WTC11 (cell line): ENCODE measurements around the gene CCNF. TPM values are rescaled to one million over a fixed set of nuclear protein-coding genes. Genes with fewer than 3 reads are reported as not detected.

Experiments used
- ATAC-seq: fragments of 200-7000 bp; cut with Tn5 transposase; 2 replicates; pipeline ENCODE4 v1.10.0; 2021; ENCODE audit warnings: mild to moderate bottlenecking, moderate library complexity
- CTCF ChIA-PET: fragments of 300-600 bp; sonication (Branson Sonifier 250); formaldehyde crosslinking; loops from one replicate; lab custom pipeline; 2021; ENCODE audit warnings: antibody characterized with exemption; lab: Charles Lee
- POLR2A ChIA-PET: fragments of 350-600 bp; sonication (Branson Sonifier 250); formaldehyde crosslinking; loops from one replicate; lab custom pipeline; 2021; ENCODE audit warnings: antibody characterized with exemption; lab: Charles Lee
- DNase-seq: peaks from one replicate; pipeline ENCODE4 v3.0.0; 2021; ENCODE audit warnings: low spot score
- H3K27ac Mint-ChIP-seq: 2 replicates; pipeline ENCODE4 v1.8.0; 2021; ENCODE audit warnings: mixed read lengths
- H3K27me3 Mint-ChIP-seq: 2 replicates; pipeline ENCODE4 v1.8.0; 2021; ENCODE audit warnings: low read depth, mild to moderate bottlenecking, moderate library complexity, mixed read lengths
- H3K36me3 Mint-ChIP-seq: 2 replicates; pipeline ENCODE4 v1.8.0; 2021; ENCODE audit warnings: mixed read lengths
- H3K4me1 Mint-ChIP-seq: 2 replicates; pipeline ENCODE4 v1.8.0; 2022; ENCODE audit warnings: mixed read lengths
- H3K4me3 Mint-ChIP-seq: 2 replicates; pipeline ENCODE4 v1.8.0; 2021; ENCODE audit warnings: mild to moderate bottlenecking, moderate library complexity, mixed read lengths
- H3K9me3 Mint-ChIP-seq: 2 replicates; pipeline ENCODE4 v1.8.0; 2021; ENCODE audit warnings: mixed read lengths
- CREB1 ChIP-seq: sonication (generic); formaldehyde crosslinking; IDR thresholded peaks from 2 replicates; pipeline ENCODE4 v1.8.0; 2023; ENCODE audit warnings: mild to moderate bottlenecking, missing genetic modification reagents
- CREM ChIP-seq: sonication (generic); formaldehyde crosslinking; IDR thresholded peaks from 2 replicates; pipeline ENCODE4 v1.8.1; 2022; ENCODE audit warnings: mild to moderate bottlenecking, missing genetic modification reagents, moderate library complexity
- GRHL2 ChIP-seq: fragments of 250-450 bp; sonication (Bioruptor Pico); IDR thresholded peaks from 2 replicates; pipeline ENCODE4 v1.8.0; 2022; ENCODE audit warnings: mild to moderate bottlenecking, moderate library complexity; ENCODE audit not compliant: insufficient replicate concordance, severe bottlenecking
- RORB ChIP-seq: fragments of 250-450 bp; sonication (Bioruptor Pico); IDR thresholded peaks from 2 replicates; pipeline ENCODE4 v1.9.0; 2021; ENCODE audit warnings: mild to moderate bottlenecking
- SMAD4 ChIP-seq: sonication (generic); formaldehyde crosslinking; IDR thresholded peaks from 2 replicates; pipeline ENCODE4 v1.8.0; 2022; ENCODE audit warnings: mild to moderate bottlenecking, missing genetic modification reagents
- SOX15 ChIP-seq: fragments of 250-450 bp; sonication (Bioruptor Pico); IDR thresholded peaks from 2 replicates; pipeline ENCODE4 v1.9.0; 2021; ENCODE audit warnings: mild to moderate bottlenecking
- TP53 ChIP-seq: sonication (generic); formaldehyde crosslinking; IDR thresholded peaks from 2 replicates; pipeline ENCODE4 v1.8.1; 2023; ENCODE audit warnings: mild to moderate bottlenecking, missing genetic modification reagents
- ZBTB21 ChIP-seq: sonication (generic); formaldehyde crosslinking; IDR thresholded peaks from 2 replicates; pipeline ENCODE4 v1.8.1; 2023; ENCODE audit warnings: mild to moderate bottlenecking, missing genetic modification reagents, borderline replicate concordance
- ZNF416 ChIP-seq: fragments of 250-450 bp; sonication (Bioruptor Pico); IDR thresholded peaks from 2 replicates; pipeline ENCODE4 v1.9.0; 2021; ENCODE audit warnings: mild to moderate bottlenecking, inconsistent platforms
- total RNA-seq: library from RNA; stranded (reverse); gene quantifications from 3 replicates; pipeline ENCODE4 v1.2.3, GENCODE V29; 2021
- TF ChIP-seq, protein P1 (sequence below): fragments of 250-450 bp; sonication (Bioruptor Pico); IDR thresholded peaks from 2 replicates; pipeline ENCODE4 v1.9.0; 2021; ENCODE audit warnings: moderate library complexity, mild to moderate bottlenecking, inconsistent platforms, borderline replicate concordance
- TF ChIP-seq, protein P2 (sequence below): sonication (generic); formaldehyde crosslinking; IDR thresholded peaks from 2 replicates; pipeline ENCODE4 v1.8.0; 2022; ENCODE audit warnings: mild to moderate bottlenecking, missing genetic modification reagents
- TF ChIP-seq, protein P3 (sequence below): fragments of 200-600 bp; IDR thresholded peaks from 2 replicates; pipeline ENCODE4 v1.8.0; 2022; ENCODE audit warnings: antibody characterized with exemption
- TF ChIP-seq, protein P4 (sequence below): sonication (generic); formaldehyde crosslinking; IDR thresholded peaks from 2 replicates; pipeline ENCODE4 v1.8.0; 2023; ENCODE audit warnings: mild to moderate bottlenecking, missing genetic modification reagents
- TF ChIP-seq, protein P5 (sequence below): fragments of 250-450 bp; sonication (Bioruptor Pico); IDR thresholded peaks from 2 replicates; pipeline ENCODE4 v1.8.0; 2021; ENCODE audit warnings: mild to moderate bottlenecking

The CCNF gene
- total RNA-seq, 1 experiment from 2014 or later, result 65.7 TPM

DNA sequence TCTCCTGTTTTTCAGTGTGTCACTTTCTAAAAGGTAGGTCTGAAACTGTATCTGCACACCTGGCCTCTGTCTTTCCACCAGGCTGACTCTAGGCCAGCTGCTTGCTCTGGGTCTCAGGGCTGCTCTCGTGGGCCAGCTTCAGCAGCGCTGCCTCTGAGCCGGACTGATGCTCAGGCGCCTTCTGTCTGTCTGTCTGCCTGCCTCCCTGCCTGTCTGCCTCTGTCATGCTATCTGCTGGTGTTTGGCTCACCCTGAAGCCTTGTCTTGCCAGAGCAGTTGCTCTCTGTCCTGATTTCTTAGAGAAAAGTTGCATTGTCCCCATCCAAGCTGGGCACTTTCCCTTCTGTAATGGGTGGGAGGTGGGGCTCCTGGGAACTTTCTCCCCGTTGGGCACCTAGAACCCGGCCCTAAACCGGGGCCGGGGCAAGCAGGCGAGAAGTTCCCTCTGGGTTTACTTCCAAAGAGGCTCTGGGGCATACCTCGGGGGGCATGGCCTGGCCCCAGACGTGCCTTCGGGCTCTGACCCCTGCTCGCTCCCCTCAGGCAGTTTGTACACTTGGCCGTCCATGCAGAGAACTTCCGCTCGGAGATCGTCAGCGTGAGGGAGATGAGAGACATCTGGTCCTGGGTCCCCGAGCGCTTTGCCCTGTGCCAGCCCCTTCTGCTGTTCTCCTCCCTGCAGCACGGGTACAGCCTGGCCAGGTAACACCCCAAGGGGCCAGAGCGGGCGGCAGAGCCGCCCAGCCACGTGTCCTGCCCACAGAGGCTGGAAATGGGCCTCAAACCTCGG, 68.6 kb downstream of the CCNF start (continued):
- TF ChIP-seq, protein P1, sequence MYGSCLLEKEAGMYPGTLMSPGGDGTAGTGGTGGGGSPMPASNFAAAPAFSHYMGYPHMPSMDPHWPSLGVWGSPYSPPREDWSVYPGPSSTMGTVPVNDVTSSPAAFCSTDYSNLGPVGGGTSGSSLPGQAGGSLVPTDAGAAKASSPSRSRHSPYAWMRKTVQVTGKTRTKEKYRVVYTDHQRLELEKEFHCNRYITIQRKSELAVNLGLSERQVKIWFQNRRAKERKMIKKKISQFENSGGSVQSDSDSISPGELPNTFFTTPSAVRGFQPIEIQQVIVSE, result no peak
- TF ChIP-seq ZNF416, result no peak

DNA sequence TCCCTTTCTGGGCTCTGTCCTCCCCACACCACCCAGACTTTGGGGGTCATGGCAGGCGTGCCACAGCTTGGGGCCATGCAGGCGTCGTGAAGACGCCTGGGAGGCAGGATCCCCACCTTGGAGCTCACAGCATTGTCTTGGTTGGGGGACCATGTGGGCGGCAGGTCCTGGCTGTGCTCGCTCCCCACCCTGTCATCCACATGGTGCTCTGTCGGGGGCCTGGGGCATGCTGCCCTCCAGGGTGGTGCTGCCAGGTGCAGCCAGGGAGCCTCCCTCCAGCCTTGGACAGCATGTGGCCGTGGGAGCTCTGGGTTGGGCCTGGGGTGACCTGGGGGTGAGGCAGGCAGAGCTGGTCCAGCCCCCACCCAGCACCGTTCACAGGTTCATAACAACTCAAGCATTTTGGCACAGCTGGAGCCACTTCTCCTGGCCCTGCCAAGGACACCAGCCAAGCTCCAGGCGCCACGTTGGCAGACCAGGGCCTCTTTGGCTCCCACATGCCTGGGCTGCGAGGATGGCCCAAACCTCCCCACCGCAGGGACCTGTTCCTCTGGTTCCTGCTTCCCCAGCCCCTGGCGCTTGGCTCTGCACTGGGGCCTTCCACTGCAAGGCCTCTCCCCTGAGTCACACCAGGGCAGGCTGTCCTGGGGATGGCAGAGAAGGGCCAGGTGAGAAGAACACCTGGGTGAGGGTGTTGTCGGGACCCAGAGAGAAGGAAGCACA, 69.4 kb downstream of the CCNF start:
- Mint-ChIP-seq H3K27me3 (no peaks in the 10 kb centered on the region), H3K9me3 (no peaks in the 10 kb centered on the region), H3K36me3 (peaks cover 5% of the 10 kb centered on the region), H3K4me1 (peaks cover 4% of the 10 kb centered on the region), H3K4me3 (no peak overlapping the region), H3K27ac (no peak overlapping the region)
- ChIA-PET POLR2A (no interaction called here), CTCF (interaction anchor here (1.0 kb wide), 1 partner anchor 22 kb away, joined by 3 read pairs; no protein-coding TSS in a partner anchor)
- TF ChIP-seq SOX15 (CRISPR knock-in tag), result no peak
- no peak for TF ChIP-seq TP53 (CRISPR knock-in tag)
- no peak for TF ChIP-seq ZBTB21 (CRISPR knock-in tag)
- TF ChIP-seq, protein P2, sequence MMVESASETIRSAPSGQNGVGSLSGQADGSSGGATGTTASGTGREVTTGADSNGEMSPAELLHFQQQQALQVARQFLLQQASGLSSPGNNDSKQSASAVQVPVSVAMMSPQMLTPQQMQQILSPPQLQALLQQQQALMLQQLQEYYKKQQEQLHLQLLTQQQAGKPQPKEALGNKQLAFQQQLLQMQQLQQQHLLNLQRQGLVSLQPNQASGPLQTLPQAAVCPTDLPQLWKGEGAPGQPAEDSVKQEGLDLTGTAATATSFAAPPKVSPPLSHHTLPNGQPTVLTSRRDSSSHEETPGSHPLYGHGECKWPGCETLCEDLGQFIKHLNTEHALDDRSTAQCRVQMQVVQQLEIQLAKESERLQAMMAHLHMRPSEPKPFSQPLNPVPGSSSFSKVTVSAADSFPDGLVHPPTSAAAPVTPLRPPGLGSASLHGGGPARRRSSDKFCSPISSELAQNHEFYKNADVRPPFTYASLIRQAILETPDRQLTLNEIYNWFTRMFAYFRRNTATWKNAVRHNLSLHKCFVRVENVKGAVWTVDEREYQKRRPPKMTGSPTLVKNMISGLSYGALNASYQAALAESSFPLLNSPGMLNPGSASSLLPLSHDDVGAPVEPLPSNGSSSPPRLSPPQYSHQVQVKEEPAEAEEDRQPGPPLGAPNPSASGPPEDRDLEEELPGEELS, result no peak
- TF ChIP-seq, protein P3, sequence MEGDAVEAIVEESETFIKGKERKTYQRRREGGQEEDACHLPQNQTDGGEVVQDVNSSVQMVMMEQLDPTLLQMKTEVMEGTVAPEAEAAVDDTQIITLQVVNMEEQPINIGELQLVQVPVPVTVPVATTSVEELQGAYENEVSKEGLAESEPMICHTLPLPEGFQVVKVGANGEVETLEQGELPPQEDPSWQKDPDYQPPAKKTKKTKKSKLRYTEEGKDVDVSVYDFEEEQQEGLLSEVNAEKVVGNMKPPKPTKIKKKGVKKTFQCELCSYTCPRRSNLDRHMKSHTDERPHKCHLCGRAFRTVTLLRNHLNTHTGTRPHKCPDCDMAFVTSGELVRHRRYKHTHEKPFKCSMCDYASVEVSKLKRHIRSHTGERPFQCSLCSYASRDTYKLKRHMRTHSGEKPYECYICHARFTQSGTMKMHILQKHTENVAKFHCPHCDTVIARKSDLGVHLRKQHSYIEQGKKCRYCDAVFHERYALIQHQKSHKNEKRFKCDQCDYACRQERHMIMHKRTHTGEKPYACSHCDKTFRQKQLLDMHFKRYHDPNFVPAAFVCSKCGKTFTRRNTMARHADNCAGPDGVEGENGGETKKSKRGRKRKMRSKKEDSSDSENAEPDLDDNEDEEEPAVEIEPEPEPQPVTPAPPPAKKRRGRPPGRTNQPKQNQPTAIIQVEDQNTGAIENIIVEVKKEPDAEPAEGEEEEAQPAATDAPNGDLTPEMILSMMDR, result no peak
- no peak for ATAC-seq
- no peak for DNase-seq

DNA sequence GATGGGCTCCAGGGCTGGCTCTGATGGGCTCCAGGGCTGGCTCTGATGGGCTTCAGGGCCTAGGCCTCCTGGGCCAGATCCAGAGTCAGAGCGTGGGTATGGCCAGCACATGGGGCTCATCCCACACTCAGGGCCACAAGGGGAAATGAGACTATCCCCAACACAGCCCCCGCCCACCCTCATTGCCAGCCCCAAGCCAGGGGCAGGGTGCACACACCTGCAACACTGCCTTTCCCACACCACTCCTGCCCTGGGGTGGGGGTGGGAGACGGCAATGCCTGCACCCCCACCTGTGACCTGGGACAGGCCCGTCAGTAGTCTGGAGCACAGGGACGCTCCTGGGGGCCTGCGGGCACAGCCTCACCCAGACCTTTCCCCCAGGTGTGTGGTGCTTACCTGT, 70.2 kb downstream of the CCNF start:
- ChIA-PET CTCF (interaction anchor here (2.2 kb wide), 1 partner anchor 10 kb away, joined by 8 read pairs; no protein-coding TSS in a partner anchor), POLR2A (no interaction called here)
- H3K9me3 Mint-ChIP-seq, result no peaks in the 10 kb centered on the region
- no peak overlapping the region for H3K4me3 Mint-ChIP-seq
- ATAC-seq, result no peak
- no peak overlapping the region for H3K27ac Mint-ChIP-seq
- no peak for TF ChIP-seq CREB1 (CRISPR knock-in tag)
- TF ChIP-seq RORB, result no peak
- TF ChIP-seq, protein P3, result no peak
- TF ChIP-seq, all 79 proteins: peak for 0
- Mint-ChIP-seq H3K27me3 (no peaks in the 10 kb centered on the region), H3K4me1 (peaks cover 4% of the 10 kb centered on the region), H3K36me3 (peaks cover 5% of the 10 kb centered on the region)
- no peak for DNase-seq

DNA sequence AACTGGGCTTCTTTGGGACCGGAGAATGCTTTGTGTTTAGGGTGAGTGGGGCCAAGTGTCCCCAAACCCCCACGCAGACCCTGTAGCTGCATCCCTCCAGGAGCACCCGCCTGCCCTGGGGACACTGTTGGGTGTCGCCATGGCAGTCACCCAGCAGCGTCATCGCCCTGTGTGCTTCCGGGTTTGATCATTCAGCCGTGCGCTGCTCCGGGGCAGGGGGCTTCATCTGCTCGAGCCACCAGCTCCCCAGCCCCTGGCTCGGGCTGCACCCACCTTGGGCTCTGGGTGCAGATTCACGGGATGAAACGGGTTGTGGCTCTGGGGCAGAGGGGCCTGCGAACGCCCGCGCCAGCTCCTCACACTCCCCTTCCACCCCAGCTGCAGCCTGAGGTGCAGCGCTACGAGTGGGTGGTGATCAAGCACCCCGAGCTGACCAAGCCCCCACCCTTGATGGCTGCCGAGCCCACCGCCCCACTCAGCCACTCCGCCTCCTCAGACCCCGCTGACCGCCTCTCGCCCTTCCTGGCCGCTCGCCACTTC, 70.7 kb downstream of the CCNF start:
- ChIA-PET POLR2A (no interaction called here), CTCF (interaction anchor here (1.9 to 3.5 kb wide), 6 partner anchors 10 to 305 kb away, joined by 8 to 57 read pairs (median 26); partner anchors contain the start of genes CCNF, ECI1 and TBC1D24)
- no peaks in the 10 kb centered on the region for H3K27me3 Mint-ChIP-seq
- no peak overlapping the region for H3K4me3 Mint-ChIP-seq
- no peaks in the 10 kb centered on the region for H3K9me3 Mint-ChIP-seq
- DNase-seq (no peak), ATAC-seq (no peak)
- peaks cover 5% of the 10 kb centered on the region for H3K36me3 Mint-ChIP-seq
- H3K4me1 Mint-ChIP-seq, result peaks cover 4% of the 10 kb centered on the region
- H3K27ac Mint-ChIP-seq, result no peak overlapping the region
- TF ChIP-seq CREM (CRISPR knock-in tag) (no peak), GRHL2 (CRISPR knock-in tag) (no peak), SMAD4 (CRISPR knock-in tag) (no peak)
- TF ChIP-seq, protein P4, sequence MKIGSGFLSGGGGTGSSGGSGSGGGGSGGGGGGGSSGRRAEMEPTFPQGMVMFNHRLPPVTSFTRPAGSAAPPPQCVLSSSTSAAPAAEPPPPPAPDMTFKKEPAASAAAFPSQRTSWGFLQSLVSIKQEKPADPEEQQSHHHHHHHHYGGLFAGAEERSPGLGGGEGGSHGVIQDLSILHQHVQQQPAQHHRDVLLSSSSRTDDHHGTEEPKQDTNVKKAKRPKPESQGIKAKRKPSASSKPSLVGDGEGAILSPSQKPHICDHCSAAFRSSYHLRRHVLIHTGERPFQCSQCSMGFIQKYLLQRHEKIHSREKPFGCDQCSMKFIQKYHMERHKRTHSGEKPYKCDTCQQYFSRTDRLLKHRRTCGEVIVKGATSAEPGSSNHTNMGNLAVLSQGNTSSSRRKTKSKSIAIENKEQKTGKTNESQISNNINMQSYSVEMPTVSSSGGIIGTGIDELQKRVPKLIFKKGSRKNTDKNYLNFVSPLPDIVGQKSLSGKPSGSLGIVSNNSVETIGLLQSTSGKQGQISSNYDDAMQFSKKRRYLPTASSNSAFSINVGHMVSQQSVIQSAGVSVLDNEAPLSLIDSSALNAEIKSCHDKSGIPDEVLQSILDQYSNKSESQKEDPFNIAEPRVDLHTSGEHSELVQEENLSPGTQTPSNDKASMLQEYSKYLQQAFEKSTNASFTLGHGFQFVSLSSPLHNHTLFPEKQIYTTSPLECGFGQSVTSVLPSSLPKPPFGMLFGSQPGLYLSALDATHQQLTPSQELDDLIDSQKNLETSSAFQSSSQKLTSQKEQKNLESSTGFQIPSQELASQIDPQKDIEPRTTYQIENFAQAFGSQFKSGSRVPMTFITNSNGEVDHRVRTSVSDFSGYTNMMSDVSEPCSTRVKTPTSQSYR (CRISPR knock-in tag), result no peak
- TF ChIP-seq, protein P5, sequence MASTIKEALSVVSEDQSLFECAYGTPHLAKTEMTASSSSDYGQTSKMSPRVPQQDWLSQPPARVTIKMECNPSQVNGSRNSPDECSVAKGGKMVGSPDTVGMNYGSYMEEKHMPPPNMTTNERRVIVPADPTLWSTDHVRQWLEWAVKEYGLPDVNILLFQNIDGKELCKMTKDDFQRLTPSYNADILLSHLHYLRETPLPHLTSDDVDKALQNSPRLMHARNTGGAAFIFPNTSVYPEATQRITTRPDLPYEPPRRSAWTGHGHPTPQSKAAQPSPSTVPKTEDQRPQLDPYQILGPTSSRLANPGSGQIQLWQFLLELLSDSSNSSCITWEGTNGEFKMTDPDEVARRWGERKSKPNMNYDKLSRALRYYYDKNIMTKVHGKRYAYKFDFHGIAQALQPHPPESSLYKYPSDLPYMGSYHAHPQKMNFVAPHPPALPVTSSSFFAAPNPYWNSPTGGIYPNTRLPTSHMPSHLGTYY (CRISPR knock-in tag), result no peak
